OCI-LY1 (cell line): ENCODE data around the gene LITAFD.
"Not testable (repeated sequence)": the region's sequence is repeated elsewhere in the genome, so short reads cannot be mapped to it uniquely, and the experiment has no call there.

Source experiments
- H2AFZ ChIP-seq: fragments of 200-600 bp; sonication (generic), shearing (Covaris generic); 2 replicates; pipeline ENCODE4 v1.6.0; 2014; ENCODE audit warnings: antibody characterized with exemption, mild to moderate bottlenecking, low read length
- H3F3A ChIP-seq: fragments of 200-600 bp; sonication (generic), shearing (Covaris generic); 2 replicates; pipeline ENCODE4 v1.6.0; 2014; ENCODE audit warnings: mild to moderate bottlenecking, antibody characterized with exemption, low read length, moderate library complexity; ENCODE audit not compliant: insufficient read depth
- H3K27ac ChIP-seq: fragments of 200-600 bp; sonication (generic); 2 replicates; pipeline ENCODE4 v1.5.1; 2014; ENCODE audit warnings: low read length, mixed run types, mild to moderate bottlenecking, low read depth; ENCODE audit not compliant: poor library complexity, severe bottlenecking
- H3K27me3 ChIP-seq: fragments of 200-600 bp; sonication (generic); 2 replicates; pipeline ENCODE4 v1.6.0; 2014; ENCODE audit warnings: antibody characterized with exemption, mild to moderate bottlenecking, low read length, moderate library complexity; ENCODE audit not compliant: insufficient read depth
- H3K36me3 ChIP-seq: fragments of 200-600 bp; sonication (generic); 2 replicates; pipeline ENCODE4 v1.6.1; 2014; ENCODE audit warnings: mild to moderate bottlenecking, antibody characterized with exemption, low read length, moderate library complexity, mixed read lengths; ENCODE audit not compliant: insufficient read depth
- H3K4me1 ChIP-seq: fragments of 200-600 bp; sonication (generic); 2 replicates; pipeline ENCODE4 v1.5.1; 2014; ENCODE audit warnings: mild to moderate bottlenecking, low read length, moderate library complexity; ENCODE audit not compliant: insufficient read depth, severe bottlenecking
- H3K4me2 ChIP-seq: fragments of 200-600 bp; sonication (generic), shearing (Covaris generic); 2 replicates; pipeline ENCODE4 v1.6.1; 2014; ENCODE audit warnings: low read length
- H3K4me3 ChIP-seq: fragments of 200-600 bp; sonication (generic); 2 replicates; pipeline ENCODE4 v1.5.1; 2014; ENCODE audit warnings: low read length, low read depth, mild to moderate bottlenecking, mixed read lengths; ENCODE audit not compliant: poor library complexity, severe bottlenecking
- H3K79me2 ChIP-seq: fragments of 200-600 bp; shearing (Covaris generic); 2 replicates; pipeline ENCODE4 v1.6.1; 2016; ENCODE audit warnings: mixed run types, low read length, mixed read lengths; ENCODE audit not compliant: insufficient read depth
- H3K9ac ChIP-seq: fragments of 200-600 bp; sonication (generic), shearing (Covaris generic); 2 replicates; pipeline ENCODE4 v1.6.1; 2014; ENCODE audit warnings: mild to moderate bottlenecking, low read length, mixed read lengths
- H3K9me2 ChIP-seq: fragments of 200-600 bp; sonication (generic), shearing (Covaris generic); 2 replicates; pipeline ENCODE4 v1.6.1; 2014; ENCODE audit warnings: low read depth, mild to moderate bottlenecking, low read length, mixed read lengths
- H3K9me3 ChIP-seq: fragments of 200-600 bp; shearing (Covaris generic); 2 replicates; pipeline ENCODE4 v1.6.1; 2014; ENCODE audit warnings: low read length, mixed read lengths
- H4K20me1 ChIP-seq: fragments of 200-600 bp; sonication (generic), shearing (Covaris generic); 2 replicates; pipeline ENCODE4 v1.6.0; 2016; ENCODE audit warnings: mild to moderate bottlenecking, low read length; ENCODE audit not compliant: insufficient read depth
- CTCF ChIP-seq: fragments of 200-600 bp; sonication (generic), shearing (Covaris generic); IDR thresholded peaks from 2 replicates; pipeline ENCODE4 v1.5.1; 2017; ENCODE audit warnings: mild to moderate bottlenecking, antibody characterized with exemption, low read length, moderate library complexity, mixed read lengths
- EZH2 ChIP-seq: fragments of 200-600 bp; sonication (generic), shearing (Covaris generic); IDR thresholded peaks from 2 replicates; pipeline ENCODE4 v1.8.0; 2017; ENCODE audit warnings: borderline replicate concordance, mixed run types, mild to moderate bottlenecking, antibody characterized with exemption, low read length, moderate library complexity, mixed read lengths

Gene LITAFD

GRCh38 chr16:8914098-8914497 is 31.9 kb downstream of the LITAFD start:
- Histone ChIP-seq H3K4me1 (no peaks in the 10 kb centered on the region), H3K27ac (no peak overlapping the region), H3K79me2 (peaks cover 6% of the 10 kb centered on the region; the same call in 1 of the 2 replicates), H4K20me1 (no peaks in the 10 kb centered on the region), H3K4me3 (no peak overlapping the region), H3K4me2 (no peak overlapping the region), H3K36me3 (peaks cover 99% of the 10 kb centered on the region), H3K27me3 (no peaks in the 10 kb centered on the region), H3F3A (no peaks in the 10 kb centered on the region), H2AFZ (no peak overlapping the region), H3K9ac (no peak overlapping the region), H3K9me2 (no peaks in the 10 kb centered on the region), H3K9me3 (no peaks in the 10 kb centered on the region)
- TF ChIP-seq CTCF: no peak
- no peak for TF ChIP-seq EZH2

- Histone ChIP-seq H3K9me2 (no peaks in the 10 kb centered on the region), H3K4me3 (no peak overlapping the region), H3K79me2 (peaks cover 6% of the 10 kb centered on the region; the same call in 1 of the 2 replicates), H2AFZ (no peak overlapping the region), H3K27me3 (no peaks in the 10 kb centered on the region), H3F3A (no peaks in the 10 kb centered on the region), H4K20me1 (no peaks in the 10 kb centered on the region), H3K9ac (no peak overlapping the region), H3K27ac (no peak overlapping the region), H3K4me1 (no peaks in the 10 kb centered on the region), H3K36me3 (peaks cover 99% of the 10 kb centered on the region), H3K9me3 (no peaks in the 10 kb centered on the region), H3K4me2 (no peak overlapping the region)
- TF ChIP-seq EZH2: no peak
- TF ChIP-seq CTCF: no peak
Measured at GRCh38 chr16:8915722-8916301, 33.7 kb downstream of the LITAFD start.

GRCh38 chr16:8916541-8917225 is 34.5 kb downstream of the LITAFD start:
- Histone ChIP-seq H3K27me3 (no peaks in the 10 kb centered on the region), H3K9me2 (no peaks in the 10 kb centered on the region), H3K4me1 (no peaks in the 10 kb centered on the region), H3K79me2 (peaks cover 6% of the 10 kb centered on the region; the same call in 1 of the 2 replicates), H3K9me3 (no peaks in the 10 kb centered on the region), H3K36me3 (peaks cover 99% of the 10 kb centered on the region), H3K4me2 (no peak overlapping the region), H3F3A (no peaks in the 10 kb centered on the region), H2AFZ (no peak overlapping the region), H3K9ac (no peak overlapping the region), H4K20me1 (no peaks in the 10 kb centered on the region), H3K4me3 (no peak overlapping the region), H3K27ac (no peak overlapping the region)
- TF ChIP-seq CTCF: no peak
- TF ChIP-seq EZH2: no peak

GRCh38 chr16:8917336-8917735 is 35.2 kb downstream of the LITAFD start:
- H4K20me1 ChIP-seq, H3K9me2 ChIP-seq, H3F3A ChIP-seq, H3K4me3 ChIP-seq, H3K27me3 ChIP-seq, H3K27ac ChIP-seq, H3K9ac ChIP-seq, H3K79me2 ChIP-seq, H3K4me1 ChIP-seq, H3K9me3 ChIP-seq, H3K4me2 ChIP-seq, H2AFZ ChIP-seq: not testable (repeated sequence)
- peaks cover 99% of the 10 kb centered on the region for H3K36me3 ChIP-seq
